ENCODE measurements around the gene UROC1. TPM values are rescaled to one million over a fixed set of nuclear protein-coding genes. Genes with fewer than 3 reads are reported as not detected.
A peak's percentile ranks its signal among the peaks of the same experiment; 100 is the strongest.

The UROC1 gene
- total and polyA plus RNA-seq, 2 of the 13 experiments (the other 11 are each of a cell fraction or from before 2014, with no cell fraction given): 0.71 to 1.3 TPM

DNA sequence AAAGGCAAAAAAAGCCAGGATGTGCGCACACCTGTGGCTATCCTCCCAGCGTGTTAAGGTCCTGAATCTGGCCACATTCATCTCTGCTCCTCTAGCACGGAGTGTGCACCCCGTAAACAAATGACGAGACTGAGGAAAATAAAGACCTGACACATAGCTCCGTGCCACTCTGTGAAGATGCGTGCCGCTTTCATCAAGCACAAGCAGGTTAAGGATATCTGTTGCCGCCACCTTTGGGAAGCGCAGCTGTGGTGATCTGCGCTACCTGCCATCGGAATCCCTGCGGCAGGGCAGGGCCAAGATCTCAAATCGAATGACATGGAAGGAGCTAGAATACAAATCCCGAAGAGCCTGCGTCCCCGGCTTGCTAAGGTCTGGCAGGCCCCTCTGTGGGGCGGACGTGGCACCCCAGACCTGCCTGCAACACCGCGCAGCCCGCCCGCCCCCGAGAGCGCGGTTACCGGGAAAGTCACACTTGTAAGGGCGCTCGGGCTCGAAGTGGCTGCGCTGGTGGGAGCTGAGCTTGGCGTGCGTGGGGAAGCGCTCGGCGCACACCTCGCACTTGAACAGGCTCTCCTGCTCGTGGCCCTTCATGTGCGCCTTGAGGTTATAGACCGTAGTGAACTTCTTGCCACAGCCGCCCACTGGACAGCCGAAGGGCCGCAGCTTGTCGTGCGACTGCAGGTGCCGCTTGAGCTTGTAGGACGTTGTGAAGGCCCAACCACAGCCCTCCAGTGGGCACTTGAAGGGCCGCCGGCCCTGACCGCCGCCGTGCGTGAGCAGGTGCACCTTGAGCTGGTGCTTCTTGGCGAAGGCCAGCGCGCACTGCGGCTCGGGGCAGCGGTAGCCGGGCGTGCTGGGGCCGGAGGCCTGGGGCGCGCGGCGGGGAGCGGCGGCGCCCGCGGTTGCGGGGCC, 42.8 kb downstream of the UROC1 start (continued):
- TF ChIP-seq, protein P1, sequence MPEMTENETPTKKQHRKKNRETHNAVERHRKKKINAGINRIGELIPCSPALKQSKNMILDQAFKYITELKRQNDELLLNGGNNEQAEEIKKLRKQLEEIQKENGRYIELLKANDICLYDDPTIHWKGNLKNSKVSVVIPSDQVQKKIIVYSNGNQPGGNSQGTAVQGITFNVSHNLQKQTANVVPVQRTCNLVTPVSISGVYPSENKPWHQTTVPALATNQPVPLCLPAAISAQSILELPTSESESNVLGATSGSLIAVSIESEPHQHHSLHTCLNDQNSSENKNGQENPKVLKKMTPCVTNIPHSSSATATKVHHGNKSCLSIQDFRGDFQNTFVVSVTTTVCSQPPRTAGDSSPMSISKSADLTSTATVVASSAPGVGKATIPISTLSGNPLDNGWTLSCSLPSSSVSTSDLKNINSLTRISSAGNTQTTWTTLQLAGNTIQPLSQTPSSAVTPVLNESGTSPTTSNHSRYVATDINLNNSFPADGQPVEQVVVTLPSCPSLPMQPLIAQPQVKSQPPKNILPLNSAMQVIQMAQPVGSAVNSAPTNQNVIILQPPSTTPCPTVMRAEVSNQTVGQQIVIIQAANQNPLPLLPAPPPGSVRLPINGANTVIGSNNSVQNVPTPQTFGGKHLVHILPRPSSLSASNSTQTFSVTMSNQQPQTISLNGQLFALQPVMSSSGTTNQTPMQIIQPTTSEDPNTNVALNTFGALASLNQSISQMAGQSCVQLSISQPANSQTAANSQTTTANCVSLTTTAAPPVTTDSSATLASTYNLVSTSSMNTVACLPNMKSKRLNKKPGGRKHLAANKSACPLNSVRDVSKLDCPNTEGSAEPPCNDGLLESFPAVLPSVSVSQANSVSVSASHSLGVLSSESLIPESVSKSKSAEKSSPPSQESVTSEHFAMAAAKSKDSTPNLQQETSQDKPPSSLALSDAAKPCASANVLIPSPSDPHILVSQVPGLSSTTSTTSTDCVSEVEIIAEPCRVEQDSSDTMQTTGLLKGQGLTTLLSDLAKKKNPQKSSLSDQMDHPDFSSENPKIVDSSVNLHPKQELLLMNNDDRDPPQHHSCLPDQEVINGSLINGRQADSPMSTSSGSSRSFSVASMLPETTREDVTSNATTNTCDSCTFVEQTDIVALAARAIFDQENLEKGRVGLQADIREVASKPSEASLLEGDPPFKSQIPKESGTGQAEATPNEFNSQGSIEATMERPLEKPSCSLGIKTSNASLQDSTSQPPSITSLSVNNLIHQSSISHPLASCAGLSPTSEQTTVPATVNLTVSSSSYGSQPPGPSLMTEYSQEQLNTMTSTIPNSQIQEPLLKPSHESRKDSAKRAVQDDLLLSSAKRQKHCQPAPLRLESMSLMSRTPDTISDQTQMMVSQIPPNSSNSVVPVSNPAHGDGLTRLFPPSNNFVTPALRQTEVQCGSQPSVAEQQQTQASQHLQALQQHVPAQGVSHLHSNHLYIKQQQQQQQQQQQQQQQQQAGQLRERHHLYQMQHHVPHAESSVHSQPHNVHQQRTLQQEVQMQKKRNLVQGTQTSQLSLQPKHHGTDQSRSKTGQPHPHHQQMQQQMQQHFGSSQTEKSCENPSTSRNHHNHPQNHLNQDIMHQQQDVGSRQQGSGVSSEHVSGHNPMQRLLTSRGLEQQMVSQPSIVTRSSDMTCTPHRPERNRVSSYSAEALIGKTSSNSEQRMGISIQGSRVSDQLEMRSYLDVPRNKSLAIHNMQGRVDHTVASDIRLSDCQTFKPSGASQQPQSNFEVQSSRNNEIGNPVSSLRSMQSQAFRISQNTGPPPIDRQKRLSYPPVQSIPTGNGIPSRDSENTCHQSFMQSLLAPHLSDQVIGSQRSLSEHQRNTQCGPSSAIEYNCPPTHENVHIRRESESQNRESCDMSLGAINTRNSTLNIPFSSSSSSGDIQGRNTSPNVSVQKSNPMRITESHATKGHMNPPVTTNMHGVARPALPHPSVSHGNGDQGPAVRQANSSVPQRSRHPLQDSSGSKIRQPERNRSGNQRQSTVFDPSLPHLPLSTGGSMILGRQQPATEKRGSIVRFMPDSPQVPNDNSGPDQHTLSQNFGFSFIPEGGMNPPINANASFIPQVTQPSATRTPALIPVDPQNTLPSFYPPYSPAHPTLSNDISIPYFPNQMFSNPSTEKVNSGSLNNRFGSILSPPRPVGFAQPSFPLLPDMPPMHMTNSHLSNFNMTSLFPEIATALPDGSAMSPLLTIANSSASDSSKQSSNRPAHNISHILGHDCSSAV (CRISPR knock-in tag; IDR thresholded peaks at IDR 0.05; ENCODE audit: borderline replicate concordance): no peak
- no peak for TF ChIP-seq ZNF138 (CRISPR knock-in tag; IDR thresholded peaks at IDR 0.05; ENCODE audit: low read depth)
- TF ChIP-seq, protein P2, sequence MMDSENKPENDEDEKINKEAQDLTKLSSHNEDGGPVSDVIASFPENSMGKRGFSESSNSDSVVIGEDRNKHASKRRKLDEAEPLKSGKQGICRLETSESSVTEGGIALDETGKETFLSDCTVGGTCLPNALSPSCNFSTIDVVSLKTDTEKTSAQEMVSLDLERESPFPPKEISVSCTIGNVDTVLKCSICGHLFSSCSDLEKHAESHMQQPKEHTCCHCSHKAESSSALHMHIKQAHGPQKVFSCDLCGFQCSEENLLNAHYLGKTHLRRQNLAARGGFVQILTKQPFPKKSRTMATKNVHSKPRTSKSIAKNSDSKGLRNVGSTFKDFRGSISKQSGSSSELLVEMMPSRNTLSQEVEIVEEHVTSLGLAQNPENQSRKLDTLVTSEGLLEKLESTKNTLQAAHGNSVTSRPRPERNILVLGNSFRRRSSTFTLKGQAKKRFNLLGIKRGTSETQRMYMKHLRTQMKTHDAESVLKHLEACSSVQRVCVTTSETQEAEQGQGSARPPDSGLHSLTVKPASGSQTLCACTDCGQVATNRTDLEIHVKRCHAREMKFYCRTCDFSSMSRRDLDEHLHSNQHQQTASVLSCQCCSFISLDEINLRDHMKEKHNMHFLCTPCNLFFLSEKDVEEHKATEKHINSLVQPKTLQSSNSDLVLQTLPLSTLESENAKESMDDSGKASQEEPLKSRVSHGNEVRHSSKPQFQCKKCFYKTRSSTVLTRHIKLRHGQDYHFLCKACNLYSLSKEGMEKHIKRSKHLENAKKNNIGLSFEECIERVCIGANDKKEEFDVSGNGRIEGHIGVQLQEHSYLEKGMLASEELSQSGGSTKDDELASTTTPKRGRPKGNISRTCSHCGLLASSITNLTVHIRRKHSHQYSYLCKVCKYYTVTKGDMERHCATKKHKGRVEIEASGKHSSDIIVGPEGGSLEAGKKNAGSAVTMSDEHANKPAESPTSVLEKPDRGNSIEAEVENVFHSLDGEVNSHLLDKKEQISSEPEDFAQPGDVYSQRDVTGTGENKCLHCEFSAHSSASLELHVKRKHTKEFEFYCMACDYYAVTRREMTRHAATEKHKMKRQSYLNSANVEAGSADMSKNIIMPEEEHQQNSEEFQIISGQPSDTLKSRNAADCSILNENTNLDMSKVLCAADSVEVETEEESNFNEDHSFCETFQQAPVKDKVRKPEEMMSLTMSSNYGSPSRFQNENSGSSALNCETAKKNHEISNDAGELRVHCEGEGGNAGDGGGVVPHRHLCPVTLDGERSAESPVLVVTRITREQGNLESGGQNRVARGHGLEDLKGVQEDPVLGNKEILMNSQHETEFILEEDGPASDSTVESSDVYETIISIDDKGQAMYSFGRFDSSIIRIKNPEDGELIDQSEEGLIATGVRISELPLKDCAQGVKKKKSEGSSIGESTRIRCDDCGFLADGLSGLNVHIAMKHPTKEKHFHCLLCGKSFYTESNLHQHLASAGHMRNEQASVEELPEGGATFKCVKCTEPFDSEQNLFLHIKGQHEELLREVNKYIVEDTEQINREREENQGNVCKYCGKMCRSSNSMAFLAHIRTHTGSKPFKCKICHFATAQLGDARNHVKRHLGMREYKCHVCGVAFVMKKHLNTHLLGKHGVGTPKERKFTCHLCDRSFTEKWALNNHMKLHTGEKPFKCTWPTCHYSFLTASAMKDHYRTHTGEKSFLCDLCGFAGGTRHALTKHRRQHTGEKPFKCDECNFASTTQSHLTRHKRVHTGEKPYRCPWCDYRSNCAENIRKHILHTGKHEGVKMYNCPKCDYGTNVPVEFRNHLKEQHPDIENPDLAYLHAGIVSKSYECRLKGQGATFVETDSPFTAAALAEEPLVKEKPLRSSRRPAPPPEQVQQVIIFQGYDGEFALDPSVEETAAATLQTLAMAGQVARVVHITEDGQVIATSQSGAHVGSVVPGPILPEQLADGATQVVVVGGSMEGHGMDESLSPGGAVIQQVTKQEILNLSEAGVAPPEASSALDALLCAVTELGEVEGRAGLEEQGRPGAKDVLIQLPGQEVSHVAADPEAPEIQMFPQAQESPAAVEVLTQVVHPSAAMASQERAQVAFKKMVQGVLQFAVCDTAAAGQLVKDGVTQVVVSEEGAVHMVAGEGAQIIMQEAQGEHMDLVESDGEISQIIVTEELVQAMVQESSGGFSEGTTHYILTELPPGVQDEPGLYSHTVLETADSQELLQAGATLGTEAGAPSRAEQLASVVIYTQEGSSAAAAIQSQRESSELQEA (CRISPR knock-in tag; IDR thresholded peaks at IDR 0.05; ENCODE audit: not compliant biosample characterization): no peak
- no peak for TF ChIP-seq SMARCC2 (IDR thresholded peaks at IDR 0.05)
- TF ChIP-seq THAP11 (CRISPR knock-in tag; IDR thresholded peaks at IDR 0.05): no peak
- no peak for TF ChIP-seq CREM (IDR thresholded peaks at IDR 0.05)
- TF ChIP-seq CREM (CRISPR knock-in tag; IDR thresholded peaks at IDR 0.05): no peak
- TF ChIP-seq TBX3 (IDR thresholded peaks at IDR 0.05; ENCODE audit: borderline replicate concordance): no peak
- TF ChIP-seq ZNF431 (CRISPR knock-in tag; IDR thresholded peaks at IDR 0.05; ENCODE audit: borderline replicate concordance, low read depth): no peak
- peak; percentile 47 for TF ChIP-seq ZNF883 (CRISPR knock-in tag; IDR thresholded peaks at IDR 0.05; ENCODE audit: not compliant biosample characterization)
- no peak for TF ChIP-seq PHF20 (CRISPR knock-in tag; IDR thresholded peaks at IDR 0.05)
- TF ChIP-seq HNRNPUL1 (IDR thresholded peaks at IDR 0.05; ENCODE audit: low read depth, low read length): no peak
- no peak for TF ChIP-seq TEAD2 (CRISPR knock-in tag; IDR thresholded peaks at IDR 0.05)
